Measurements from ENCODE around the gene KDM5A. TPM values are rescaled to one million over a fixed set of nuclear protein-coding genes. Genes with fewer than 3 reads are reported as not detected.
"Not testable (repeated sequence)": the region's sequence is repeated elsewhere in the genome, so short reads cannot be mapped to it uniquely, and the experiment has no call there.

KDM5A gene
- polyA plus RNA-seq, 1 donor: 26.0 TPM

- DNase-seq: no peak
These were observed 56.4 kb downstream of the KDM5A start for GRCh38 chr12:332581-333205.

- DNase-seq: no peak
These were observed 57.8 kb downstream of the KDM5A start for GRCh38 chr12:331287-331686.

DNA sequence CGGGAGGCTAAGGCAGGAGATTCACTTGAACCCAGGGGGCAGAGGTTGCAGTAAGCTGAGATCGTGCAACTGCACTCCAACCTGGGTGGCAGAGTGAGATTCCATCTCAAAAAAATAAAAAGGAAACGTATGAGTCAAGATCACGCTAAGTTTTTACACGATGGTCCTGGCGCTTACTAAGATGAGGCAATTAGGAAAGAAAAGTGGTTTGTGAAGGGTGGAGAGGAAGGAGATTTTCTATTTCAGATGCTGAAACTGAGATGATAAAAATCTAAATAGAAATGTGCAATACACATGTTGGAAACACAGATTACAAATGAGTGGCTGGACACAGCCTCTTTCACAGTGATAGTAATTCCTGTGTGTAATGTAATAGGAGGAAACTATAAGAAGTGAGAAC, 63.2 kb downstream of the KDM5A start:
- no peak for DNase-seq

DNA sequence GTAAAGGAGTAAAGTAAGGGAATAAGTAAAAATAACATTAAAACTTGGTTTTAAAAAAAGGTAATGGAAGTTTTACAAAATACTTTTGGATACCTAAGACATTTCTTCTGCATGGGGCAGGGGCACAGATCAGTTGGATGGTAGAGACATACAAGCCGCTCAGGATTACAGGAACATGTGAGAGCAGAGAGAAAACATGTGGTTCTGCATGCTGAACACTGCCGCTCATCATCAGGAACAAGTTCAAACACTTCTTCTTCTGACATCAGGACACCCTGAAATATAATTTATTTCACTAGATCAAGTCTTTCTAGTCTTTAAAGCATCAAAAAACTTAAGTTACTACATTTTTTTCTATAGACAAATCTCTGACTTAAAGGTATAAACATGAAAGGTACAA, 65.6 kb downstream of the KDM5A start:
- DNase-seq: no peak

GRCh38 chr12:321606-322326, 67.4 kb downstream of the KDM5A start:
- no peak for DNase-seq

GRCh38 chr12:318759-319515, 70.2 kb downstream of the KDM5A start:
- no peak for DNase-seq

DNA sequence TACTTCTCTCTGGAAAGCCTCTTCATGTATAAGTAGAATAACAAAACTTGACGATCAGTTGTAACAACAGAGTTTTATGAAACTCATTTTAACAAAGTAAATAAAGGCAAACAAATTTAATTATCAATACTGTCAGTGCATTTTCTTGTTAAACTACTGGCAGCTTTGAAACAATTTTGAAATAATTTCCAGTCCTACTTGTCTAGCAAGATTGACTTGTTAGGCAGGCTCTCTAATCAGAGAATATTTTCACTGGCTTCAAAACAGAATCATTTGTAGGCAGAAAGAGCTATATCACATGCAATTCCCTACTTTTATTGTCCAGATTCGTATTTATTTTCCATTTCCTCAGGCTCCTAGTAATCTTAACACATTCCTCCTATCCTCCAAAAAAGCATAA, 80.6 kb downstream of the KDM5A start:
- no peak for DNase-seq

- no peak for DNase-seq
These were observed 81.7 kb downstream of the KDM5A start for GRCh38 chr12:307406-307805.

- no peak for DNase-seq
These were observed 84.3 kb downstream of the KDM5A start for GRCh38 chr12:304805-305204.

DNA sequence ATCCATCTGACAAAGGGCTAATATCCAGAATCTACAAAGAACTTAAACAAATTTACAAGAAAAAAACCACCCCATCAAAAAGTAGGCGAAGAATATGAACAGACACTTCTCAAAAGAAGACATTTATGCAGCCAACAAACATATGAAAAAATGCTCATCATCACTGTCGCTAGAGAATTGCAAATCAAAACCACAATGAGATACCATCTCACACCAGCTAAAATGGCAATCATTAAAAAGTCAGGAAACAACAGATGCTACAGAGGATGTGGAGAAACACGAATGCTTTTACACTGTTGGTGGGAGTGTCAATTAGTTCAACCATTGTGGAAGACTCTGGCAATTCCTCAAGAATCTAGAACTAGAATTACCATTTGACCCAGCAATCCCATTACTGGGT, 86.4 kb downstream of the KDM5A start:
- DNase-seq: not testable (repeated sequence)

- not testable (repeated sequence) for DNase-seq
These were observed 89.0 kb downstream of the KDM5A start for GRCh38 chr12:300166-300565.

GRCh38 chr12:299511-299910, 89.6 kb downstream of the KDM5A start:
- DNase-seq: not testable (repeated sequence)

GRCh38 chr12:298059-298458, 91.1 kb downstream of the KDM5A start:
- DNase-seq: not testable (repeated sequence)

GRCh38 chr12:295132-295531, 94.0 kb downstream of the KDM5A start:
- DNase-seq: no peak

GRCh38 chr12:293199-293598, 95.9 kb downstream of the KDM5A start:
- no peak for DNase-seq

DNA sequence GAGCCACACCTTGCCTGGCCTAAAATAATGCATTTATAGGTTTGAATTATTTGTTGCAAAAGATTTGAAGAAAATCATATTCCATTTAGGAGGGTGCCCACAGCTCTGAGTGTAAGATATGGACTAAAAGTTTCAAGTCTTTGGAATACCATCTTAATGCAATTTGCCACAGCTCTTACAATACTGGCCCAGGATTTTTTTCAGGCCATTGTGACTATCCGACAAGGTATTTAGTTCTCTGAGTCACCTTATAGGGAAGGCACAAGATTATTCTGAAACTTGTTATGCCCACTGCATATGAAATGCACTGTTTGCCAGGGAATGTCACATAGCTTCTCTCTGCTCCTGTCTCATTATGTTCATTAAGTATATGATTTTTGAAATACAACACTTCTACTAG, 96.9 kb downstream of the KDM5A start:
- no peak for DNase-seq

DNA sequence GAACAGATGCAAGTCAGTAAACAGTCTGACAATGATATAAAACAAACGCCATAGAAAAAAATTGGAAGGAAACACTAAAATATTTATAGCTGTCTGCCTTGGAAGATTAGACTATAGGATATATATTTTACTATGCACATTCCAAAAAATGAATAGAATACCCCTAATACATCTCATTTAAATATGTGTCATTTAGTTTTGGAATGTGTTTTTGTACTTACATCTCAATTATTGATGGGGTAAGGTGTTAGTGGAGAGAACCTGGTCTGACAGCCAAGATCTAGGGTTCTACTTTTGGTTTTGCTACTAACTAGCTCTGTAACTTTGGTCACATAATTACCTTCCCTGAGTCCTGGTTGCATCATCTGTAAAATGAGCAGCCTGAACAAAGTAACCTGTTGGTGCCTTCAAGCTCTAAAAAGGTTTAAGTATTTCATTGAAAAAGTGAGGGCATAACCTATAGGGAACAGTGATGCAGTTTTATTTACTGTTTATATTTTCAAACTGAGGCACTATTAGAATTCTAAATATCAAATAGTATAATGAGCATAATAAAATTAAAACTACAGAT, 97.9 kb downstream of the KDM5A start:
- no peak for DNase-seq

DNA sequence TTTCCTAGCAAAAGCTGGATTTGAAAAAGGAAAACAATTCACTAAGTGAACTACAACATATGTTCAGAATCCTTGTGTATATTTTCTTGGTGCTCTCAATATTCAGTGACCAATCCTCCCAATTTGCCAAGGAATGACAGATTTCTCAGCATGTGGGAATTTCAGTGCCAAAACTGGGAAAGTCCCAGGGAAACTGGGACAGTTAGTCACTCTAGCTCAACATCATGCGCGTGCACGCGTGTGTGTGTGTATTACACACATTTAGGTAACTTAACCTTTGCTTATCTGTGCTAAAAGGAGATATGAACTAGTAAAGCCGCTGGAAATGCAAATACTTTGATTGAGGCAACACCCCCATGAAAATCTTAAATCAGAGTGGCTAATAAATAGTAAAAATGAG, 100.4 kb downstream of the KDM5A start:
- no peak for DNase-seq

GRCh38 chr12:286531-287300, 102.4 kb downstream of the KDM5A start:
- DNase-seq: no peak

- no peak for DNase-seq
These were observed 111.1 kb downstream of the KDM5A start for GRCh38 chr12:278046-278445.

DNA sequence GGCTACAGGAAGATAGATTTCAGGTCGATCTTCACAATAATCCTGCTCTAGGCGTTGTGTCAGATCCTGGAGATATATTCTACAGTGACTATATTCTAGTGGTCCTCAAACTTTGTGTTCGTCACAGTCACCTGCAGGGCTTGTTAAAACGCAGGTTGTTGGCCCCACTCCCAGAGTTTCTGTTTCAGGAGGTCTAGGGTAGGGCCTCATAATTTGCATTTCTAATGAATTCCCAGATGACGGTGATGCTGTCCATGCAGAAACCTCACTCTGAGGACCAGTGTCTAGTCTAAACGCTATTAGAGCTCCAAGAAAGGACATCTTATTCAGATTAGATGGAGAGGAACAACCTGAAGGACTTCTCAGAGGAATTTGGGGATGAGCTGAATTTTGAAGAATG, 113.3 kb downstream of the KDM5A start:
- DNase-seq: no peak

DNA sequence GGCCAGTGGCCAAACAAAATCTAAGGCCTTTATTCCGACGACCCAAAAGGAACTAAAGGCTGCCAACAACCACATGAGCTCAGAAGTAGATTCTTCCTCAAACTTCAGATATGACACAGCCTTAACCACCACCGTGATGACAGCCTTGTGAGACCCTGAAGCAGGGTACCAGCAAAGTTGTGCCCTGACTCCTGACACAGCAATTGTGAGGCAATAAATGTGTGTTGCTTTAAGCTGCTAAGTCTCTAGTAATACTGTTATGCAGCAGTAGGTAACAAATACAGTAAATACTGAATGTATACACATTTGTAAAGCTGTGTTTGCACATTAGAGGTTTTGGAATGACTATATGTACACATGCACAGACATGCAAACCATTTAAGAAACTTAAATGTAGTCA, 115.7 kb downstream of the KDM5A start:
- no peak for DNase-seq

GRCh38 chr12:272942-273341, 116.2 kb downstream of the KDM5A start:
- no peak for DNase-seq
